BLaER1 (cell line): ENCODE data around the gene CNIH3.

Source experiments
- H3K27ac ChIP-seq: shearing (Covaris generic); formaldehyde crosslinking; 2 replicates; pipeline ENCODE4 v1.8.1; 2022
- H3K27me3 ChIP-seq: shearing (Covaris generic); formaldehyde crosslinking; 2 replicates; pipeline ENCODE4 v1.8.1; 2022
- H3K36me3 ChIP-seq: shearing (Covaris generic); formaldehyde crosslinking; 2 replicates; pipeline ENCODE4 v1.8.1; 2022
- H3K4me1 ChIP-seq: shearing (Covaris generic); formaldehyde crosslinking; 2 replicates; pipeline ENCODE4 v1.8.1; 2022
- H3K4me2 ChIP-seq: shearing (Covaris generic); formaldehyde crosslinking; 2 replicates; pipeline ENCODE4 v1.8.1; 2022
- H3K4me3 ChIP-seq: shearing (Covaris generic); formaldehyde crosslinking; 2 replicates; pipeline ENCODE4 v1.8.1; 2022
- H3K9ac ChIP-seq: shearing (Covaris generic); formaldehyde crosslinking; 2 replicates; pipeline ENCODE4 v1.8.1; 2022
- H3K9me3 ChIP-seq: shearing (Covaris generic); formaldehyde crosslinking; 2 replicates; pipeline ENCODE4 v1.8.1; 2022
- H4K20me1 ChIP-seq: shearing (Covaris generic); formaldehyde crosslinking; 2 replicates; pipeline ENCODE4 v1.8.1; 2022
- Cebpa-rat ChIP-seq: shearing (Covaris generic); IDR thresholded peaks from 2 replicates; pipeline ENCODE4 v1.8.1; 2022

CNIH3 gene

GRCh38 chr1:224774378-224774777, 158.3 kb downstream of the CNIH3 start:
- H3K4me1 ChIP-seq, result peaks cover 15% of the 10 kb centered on the region
- H3K36me3 ChIP-seq, result no peaks in the 10 kb centered on the region
- H3K9ac ChIP-seq, result no peak overlapping the region
- no peaks in the 10 kb centered on the region for H3K9me3 ChIP-seq
- H3K27ac ChIP-seq, result no peak overlapping the region
- no peak overlapping the region for H3K4me2 ChIP-seq
- H3K27me3 ChIP-seq, result no peaks in the 10 kb centered on the region
- no peak overlapping the region for H3K4me3 ChIP-seq
- TF ChIP-seq Cebpa-rat, result no peak
- no peaks in the 10 kb centered on the region for H4K20me1 ChIP-seq

GRCh38 chr1:224777180-224777579, 161.1 kb downstream of the CNIH3 start:
- H3K36me3 ChIP-seq, result no peaks in the 10 kb centered on the region
- no peak overlapping the region for H3K4me2 ChIP-seq
- H3K9ac ChIP-seq, result no peak overlapping the region
- no peaks in the 10 kb centered on the region for H3K9me3 ChIP-seq
- no peak for TF ChIP-seq Cebpa-rat
- no peaks in the 10 kb centered on the region for H4K20me1 ChIP-seq
- no peak overlapping the region for H3K27ac ChIP-seq
- peaks cover 10% of the 10 kb centered on the region for H3K4me1 ChIP-seq
- no peak overlapping the region for H3K4me3 ChIP-seq
- H3K27me3 ChIP-seq, result no peaks in the 10 kb centered on the region

DNA sequence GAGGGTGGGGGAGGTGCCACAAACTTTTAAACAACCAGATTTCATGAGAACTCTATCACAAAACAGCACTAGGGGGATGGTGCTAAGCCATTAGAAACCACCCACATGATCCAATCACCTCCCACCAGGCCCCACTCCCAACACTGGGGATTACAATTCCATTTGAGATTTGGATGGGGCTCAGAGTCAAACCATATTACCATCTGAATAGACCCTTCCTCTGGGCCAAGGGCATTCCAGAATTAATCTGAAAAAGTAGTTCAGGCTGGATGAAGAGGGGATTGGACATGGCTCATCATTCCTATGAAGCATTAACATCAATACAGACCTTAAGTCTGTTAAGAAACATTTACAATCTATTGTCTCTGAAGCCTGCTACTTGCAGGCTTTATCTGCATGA, 163.4 kb downstream of the CNIH3 start:
- Histone ChIP-seq H3K27me3 (no peaks in the 10 kb centered on the region), H4K20me1 (no peaks in the 10 kb centered on the region), H3K36me3 (no peaks in the 10 kb centered on the region), H3K4me3 (no peak overlapping the region), H3K9ac (no peak overlapping the region), H3K9me3 (no peaks in the 10 kb centered on the region), H3K4me2 (no peak overlapping the region), H3K4me1 (peaks cover 22% of the 10 kb centered on the region), H3K27ac (no peak overlapping the region)
- no peak for TF ChIP-seq Cebpa-rat

DNA sequence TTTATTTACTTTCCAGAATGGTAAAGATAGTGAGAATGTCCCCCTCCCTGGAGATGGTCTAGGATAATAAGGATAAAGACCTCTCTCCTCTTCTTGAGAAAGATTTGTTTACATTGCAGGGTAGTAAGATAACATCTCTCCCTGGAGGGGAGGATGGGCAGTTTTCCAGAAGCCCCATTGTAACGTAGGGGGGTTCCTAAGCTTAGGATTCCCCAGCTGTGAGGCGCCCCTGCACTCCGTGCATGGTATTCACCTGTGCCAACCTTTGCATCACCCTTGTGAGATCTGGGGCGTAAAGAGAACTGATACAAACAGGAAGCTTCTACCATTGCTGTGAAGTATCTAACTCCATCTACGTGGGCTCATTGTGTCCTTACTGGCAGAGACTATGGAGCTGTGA, 164.6 kb downstream of the CNIH3 start:
- no peak for TF ChIP-seq Cebpa-rat
- Histone ChIP-seq H3K9me3 (no peaks in the 10 kb centered on the region), H4K20me1 (no peaks in the 10 kb centered on the region), H3K4me2 (no peak overlapping the region), H3K27ac (no peak overlapping the region), H3K27me3 (no peaks in the 10 kb centered on the region), H3K4me1 (peaks cover 29% of the 10 kb centered on the region), H3K36me3 (no peaks in the 10 kb centered on the region), H3K9ac (no peak overlapping the region), H3K4me3 (no peak overlapping the region)

- no peak for TF ChIP-seq Cebpa-rat
- Histone ChIP-seq H3K4me3 (no peak overlapping the region), H3K27ac (no peak overlapping the region), H3K4me1 (peaks cover 29% of the 10 kb centered on the region), H4K20me1 (no peaks in the 10 kb centered on the region), H3K27me3 (no peaks in the 10 kb centered on the region), H3K4me2 (no peak overlapping the region), H3K9me3 (0 out of 2 replicates have a peak, but pooled peaks cover 3% of the 10 kb centered on the region), H3K9ac (no peak overlapping the region), H3K36me3 (no peaks in the 10 kb centered on the region)
These were observed 165.7 kb downstream of the CNIH3 start for GRCh38 chr1:224781800-224782199.

DNA sequence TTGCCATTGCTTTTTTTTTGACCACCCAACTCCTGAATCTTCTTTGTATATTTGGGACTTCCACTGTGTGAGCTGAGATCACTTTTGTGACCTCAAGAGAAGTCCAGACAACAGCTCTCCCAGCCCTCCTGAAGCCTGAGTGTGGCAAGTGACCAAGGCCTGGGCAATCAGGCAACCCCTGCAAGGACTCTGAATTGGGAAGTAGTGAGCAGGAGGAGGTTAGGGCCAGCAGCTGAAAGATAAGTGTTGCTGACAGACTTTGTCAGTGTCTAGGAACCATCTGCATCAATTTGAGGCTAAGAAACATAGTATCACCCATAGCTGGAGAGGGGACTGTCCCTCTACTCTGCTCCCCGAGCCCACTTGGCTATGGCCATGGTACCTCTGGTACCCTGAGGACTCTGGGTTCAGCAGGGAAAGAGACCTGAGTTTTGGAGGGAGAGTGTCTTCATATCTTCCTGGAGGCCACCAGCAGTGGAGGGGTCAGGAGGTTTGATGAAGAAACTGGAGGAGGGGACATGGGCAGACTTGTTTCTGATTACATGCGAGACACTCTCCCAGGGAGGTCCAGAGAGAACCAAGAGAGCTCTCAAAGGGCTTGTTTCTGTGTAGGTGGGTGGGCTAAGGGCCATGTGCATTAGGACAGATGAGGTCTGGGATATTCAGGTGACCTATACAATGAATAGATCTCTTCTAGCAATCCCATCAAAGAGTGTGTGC, 166.3 kb downstream of the CNIH3 start:
- Histone ChIP-seq H3K27ac (no peak overlapping the region), H3K4me3 (no peak overlapping the region), H3K4me1 (peaks cover 29% of the 10 kb centered on the region), H4K20me1 (no peaks in the 10 kb centered on the region), H3K4me2 (peak overlapping the region; percentile 71; the same call in 1 of the 2 replicates), H3K36me3 (no peaks in the 10 kb centered on the region), H3K9ac (no peak overlapping the region), H3K9me3 (0 out of 2 replicates have a peak, but pooled peaks cover 9% of the 10 kb centered on the region), H3K27me3 (no peaks in the 10 kb centered on the region)
- no peak for TF ChIP-seq Cebpa-rat

DNA sequence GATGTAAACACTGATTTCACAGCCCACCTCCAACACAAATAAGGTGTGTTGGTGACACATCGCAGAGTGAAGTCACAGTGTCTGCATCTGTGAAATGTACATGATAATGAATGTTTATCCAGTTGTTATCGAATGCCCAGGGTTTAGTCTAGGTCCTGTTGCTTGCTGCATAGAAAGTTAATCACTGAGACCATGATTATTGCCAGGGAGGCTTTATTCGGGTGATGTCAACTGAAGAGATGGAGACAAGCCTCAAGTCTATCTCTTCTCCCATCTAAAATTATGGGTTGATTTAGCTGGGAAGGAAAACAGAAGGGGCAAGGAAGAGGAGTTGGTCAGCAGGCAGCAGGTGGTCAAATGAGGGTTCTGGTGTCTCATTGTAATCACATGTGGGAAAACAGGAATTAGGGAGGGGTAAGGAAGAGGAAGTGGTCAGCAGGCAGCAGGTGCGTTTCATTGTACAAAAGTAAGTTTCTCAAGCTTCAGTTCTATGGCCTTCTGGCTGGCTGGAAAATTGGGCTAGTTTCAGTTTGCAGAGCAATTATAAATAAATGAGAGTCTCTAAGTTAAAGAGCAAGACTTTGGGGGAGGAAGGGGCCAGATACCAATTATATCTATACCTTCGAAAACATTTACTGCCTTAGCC, 167.0 kb downstream of the CNIH3 start:
- Histone ChIP-seq H4K20me1 (no peaks in the 10 kb centered on the region), H3K4me1 (peaks cover 29% of the 10 kb centered on the region), H3K4me2 (peak overlapping the region; percentile 71), H3K9me3 (0 out of 2 replicates have a peak, but pooled peaks cover 12% of the 10 kb centered on the region), H3K4me3 (no peak overlapping the region), H3K27me3 (no peaks in the 10 kb centered on the region), H3K27ac (peak overlapping the region; percentile 14; the same call in 1 of the 2 replicates), H3K9ac (no peak overlapping the region), H3K36me3 (no peaks in the 10 kb centered on the region)
- TF ChIP-seq Cebpa-rat, result no peak

GRCh38 chr1:224784265-224785039, 168.3 kb downstream of the CNIH3 start:
- H3K4me3 ChIP-seq, result no peak overlapping the region
- no peak overlapping the region for H3K9ac ChIP-seq
- no peaks in the 10 kb centered on the region for H3K36me3 ChIP-seq
- H3K4me2 ChIP-seq, result peak overlapping the region; percentile 71
- no peaks in the 10 kb centered on the region for H3K27me3 ChIP-seq
- no peak overlapping the region for H3K27ac ChIP-seq
- 0 out of 2 replicates have a peak, but pooled peaks cover 12% of the 10 kb centered on the region for H3K9me3 ChIP-seq
- no peaks in the 10 kb centered on the region for H4K20me1 ChIP-seq
- no peak for TF ChIP-seq Cebpa-rat
- H3K4me1 ChIP-seq, result peaks cover 29% of the 10 kb centered on the region

DNA sequence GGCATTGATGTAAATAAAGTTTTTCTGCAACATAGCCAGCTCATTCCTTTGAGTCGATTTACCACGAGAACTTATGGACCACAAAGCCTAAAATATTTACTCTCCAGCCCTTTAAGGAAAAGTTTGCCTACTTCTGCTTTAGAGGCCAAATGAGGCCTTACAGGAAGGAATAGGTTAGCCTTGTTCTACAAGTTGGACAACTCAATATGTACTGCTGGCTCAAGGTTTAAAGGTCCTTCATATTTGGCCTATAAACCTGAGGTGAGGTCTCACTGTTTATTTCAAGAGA, 168.9 kb downstream of the CNIH3 start:
- Histone ChIP-seq H3K4me3 (no peak overlapping the region), H3K9ac (no peak overlapping the region), H3K4me1 (peaks cover 29% of the 10 kb centered on the region), H3K27me3 (no peaks in the 10 kb centered on the region), H3K4me2 (peak overlapping the region; percentile 71), H4K20me1 (no peaks in the 10 kb centered on the region), H3K9me3 (0 out of 2 replicates have a peak, but pooled peaks cover 12% of the 10 kb centered on the region), H3K36me3 (no peaks in the 10 kb centered on the region), H3K27ac (no peak overlapping the region)
- no peak for TF ChIP-seq Cebpa-rat

DNA sequence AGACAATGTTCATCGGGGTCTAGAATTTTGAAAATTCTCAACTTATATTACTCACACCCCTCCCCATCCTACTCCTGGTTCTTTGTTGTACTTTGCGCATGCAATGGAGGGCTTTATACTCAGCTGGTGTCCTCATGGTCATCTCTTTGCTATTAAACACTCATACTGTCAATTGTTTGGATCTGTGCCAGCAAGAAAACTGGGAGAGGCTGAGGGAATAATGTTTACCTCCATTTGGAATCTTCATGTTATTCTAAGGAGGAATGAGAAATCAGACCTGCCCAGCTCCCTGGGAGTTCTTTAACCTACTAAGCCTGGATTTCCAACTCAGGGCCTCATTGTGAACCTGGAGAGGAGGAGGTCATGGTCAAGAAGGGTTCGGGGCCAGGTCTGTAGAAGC, 169.5 kb downstream of the CNIH3 start:
- no peaks in the 10 kb centered on the region for H4K20me1 ChIP-seq
- H3K36me3 ChIP-seq, result no peaks in the 10 kb centered on the region
- no peak for TF ChIP-seq Cebpa-rat
- no peak overlapping the region for H3K27ac ChIP-seq
- H3K9me3 ChIP-seq, result 0 out of 2 replicates have a peak, but pooled peaks cover 12% of the 10 kb centered on the region
- no peak overlapping the region for H3K4me2 ChIP-seq
- no peaks in the 10 kb centered on the region for H3K27me3 ChIP-seq
- no peak overlapping the region for H3K4me3 ChIP-seq
- H3K4me1 ChIP-seq, result peaks cover 29% of the 10 kb centered on the region
- no peak overlapping the region for H3K9ac ChIP-seq
